SKM-1 treated with dmso at 0.1 percent for 144 hours (cell line): ENCODE measurements around the gene NDUFAF8.
A peak's percentile ranks its signal among the peaks of the same experiment; 100 is the strongest.
"Not testable (repeated sequence)": the region's sequence is repeated elsewhere in the genome, so short reads cannot be mapped to it uniquely, and the experiment has no call there.

Experiments
- DNase-seq: peaks from one replicate; lab custom pipeline; 2025; ENCODE audit not compliant: unreplicated experiment; lab: John Stamatoyannopoulos, UW

The NDUFAF8 gene

GRCh38 chr17:81222906-81223761 lies 16.0 kb upstream of the NDUFAF8 start, which contains the start of gene CEP131:
CEP131 (minus strand) TSS chr17:81222965; CDS start chr17:81220056, 2,909 bp downstream.
- peak; percentile 97 for DNase-seq

DNA sequence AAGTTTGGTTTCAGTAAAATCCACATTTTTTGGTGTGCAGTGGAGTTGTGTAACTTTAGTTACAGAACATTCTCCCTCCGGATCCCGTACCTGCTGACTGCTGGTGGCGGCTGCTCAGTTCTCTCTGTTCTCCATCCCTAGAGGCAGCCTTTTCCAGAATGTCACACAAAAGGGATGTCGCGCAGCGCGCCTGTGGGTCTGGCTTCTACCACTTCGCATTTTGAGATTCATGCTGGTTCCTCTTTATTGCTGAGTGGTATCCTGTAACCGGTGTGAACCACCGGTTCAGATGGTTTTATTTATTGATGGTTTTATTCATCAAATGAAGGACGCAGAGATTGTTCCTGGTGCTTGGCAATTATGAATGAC lies 15.4 kb upstream of the NDUFAF8 start:
- DNase-seq = peak; percentile 35

- DNase-seq = not testable (repeated sequence)
Measured at GRCh38 chr17:81227630-81228029, 11.5 kb upstream of the NDUFAF8 start.

DNA sequence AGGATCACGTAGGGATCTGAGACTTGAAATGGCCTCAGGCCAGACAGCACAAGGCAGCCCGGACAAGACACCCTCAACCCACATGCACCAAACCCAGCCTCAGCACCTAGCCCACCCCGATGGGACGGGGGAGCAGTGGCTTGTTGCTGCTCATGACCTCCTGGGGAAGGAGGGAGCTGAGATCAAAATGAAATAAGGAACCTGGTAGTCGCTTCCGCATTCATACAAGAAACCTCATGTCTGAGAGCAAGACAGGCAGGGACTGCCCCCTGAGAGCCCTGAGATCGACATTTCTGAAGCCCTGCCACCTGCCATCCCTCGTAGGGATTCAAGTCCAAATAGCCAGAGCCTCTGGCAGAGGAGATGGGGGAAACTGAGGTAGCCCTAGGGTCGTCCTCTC lies 10.7 kb upstream of the NDUFAF8 start:
- DNase-seq = peak; percentile 25

GRCh38 chr17:81228834-81229665 lies 10.1 kb upstream of the NDUFAF8 start:
- no peak for DNase-seq

DNA sequence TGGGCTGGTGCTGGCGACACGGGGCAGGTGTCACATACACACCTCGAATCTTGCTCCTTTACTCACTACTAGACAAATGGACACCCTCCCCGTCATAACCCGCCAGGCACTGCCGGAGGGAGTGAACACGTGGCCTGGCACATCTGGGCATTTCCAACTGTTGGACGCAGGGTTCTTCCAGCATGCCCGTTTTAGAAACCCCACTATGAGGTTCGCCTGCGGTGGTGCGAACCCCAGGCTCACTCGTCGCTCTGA lies 9.5 kb upstream of the NDUFAF8 start:
- no peak for DNase-seq

DNA sequence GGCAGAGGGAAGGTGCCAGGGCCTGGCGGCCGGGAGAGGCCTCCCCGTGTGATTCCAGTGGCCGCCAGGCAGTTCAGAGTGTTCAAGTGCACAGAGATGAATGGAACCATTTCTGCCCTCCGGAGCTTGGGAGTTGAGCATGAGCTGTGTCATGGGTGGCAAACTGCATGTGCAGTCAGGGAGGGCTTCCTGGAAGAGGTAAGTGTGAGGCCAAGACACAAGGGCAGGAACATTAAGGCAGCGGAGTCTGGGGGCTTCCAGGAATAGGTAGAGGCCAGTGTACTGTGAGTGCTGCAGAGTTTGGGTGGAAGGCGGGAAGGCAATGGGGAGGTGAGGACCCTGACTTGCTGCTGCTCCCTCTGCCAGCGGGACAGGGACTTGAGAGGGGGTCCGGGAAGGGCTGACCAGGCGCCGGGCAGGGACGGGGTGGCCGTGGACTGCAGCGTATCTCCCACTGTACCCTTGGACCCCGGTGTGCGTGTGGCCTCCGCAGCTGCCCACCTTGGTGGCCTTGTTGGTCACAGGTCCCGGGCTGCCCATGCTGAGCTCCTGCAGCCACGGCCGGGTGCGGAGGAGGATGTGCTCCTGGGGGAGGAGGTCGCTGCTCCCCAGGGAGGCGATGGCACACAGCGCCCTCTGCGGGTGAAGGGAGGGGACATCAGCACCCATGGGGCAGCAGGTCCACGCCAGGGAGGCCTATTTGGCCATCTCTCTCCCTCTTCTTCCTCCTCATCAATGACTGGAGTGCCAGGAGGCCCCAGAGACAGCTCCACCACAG lies 8.9 kb upstream of the NDUFAF8 start:
- no peak for DNase-seq

- no peak for DNase-seq
Measured at GRCh38 chr17:81231121-81231645, 7.9 kb upstream of the NDUFAF8 start.

DNA sequence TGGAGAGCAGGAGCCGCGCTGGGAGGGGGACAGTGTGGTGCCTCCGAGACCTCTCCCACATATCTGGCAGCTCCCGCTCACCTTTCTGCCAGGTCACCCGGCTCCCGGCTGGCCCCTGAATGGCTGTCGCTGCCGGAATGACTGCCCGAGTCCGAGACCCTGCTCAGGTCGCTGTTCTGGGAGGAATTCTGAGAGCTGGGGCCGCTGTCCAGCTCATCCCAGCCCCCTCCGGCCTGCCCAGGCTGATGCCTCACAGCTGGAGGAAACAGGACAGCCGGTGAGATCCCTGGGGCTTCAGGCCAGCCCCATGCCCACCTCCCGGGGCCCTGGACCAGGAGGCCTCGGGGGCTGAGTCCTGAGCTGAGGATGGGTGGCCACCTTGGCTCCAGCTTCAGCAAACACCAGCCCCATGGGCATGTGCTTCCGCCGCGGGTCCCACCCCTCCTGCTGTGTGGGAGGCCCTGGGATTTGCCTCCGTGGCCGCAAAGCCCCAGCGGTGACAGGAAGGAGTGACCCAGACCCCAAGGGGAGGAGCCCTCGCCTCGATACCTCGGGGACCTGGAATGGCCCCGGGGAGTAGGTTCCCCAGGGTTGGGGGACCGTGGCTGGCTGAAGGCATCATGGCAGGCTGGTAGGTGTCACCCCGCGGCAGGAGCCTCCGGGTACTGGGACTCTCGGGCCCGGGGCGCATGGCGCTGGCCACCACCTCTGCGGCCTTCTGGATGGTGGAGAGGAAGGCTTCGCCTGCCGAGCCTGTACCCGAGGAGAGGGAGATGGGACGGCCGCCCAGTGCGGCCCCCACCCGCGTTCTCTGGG lies 7.1 kb upstream of the NDUFAF8 start:
- DNase-seq = no peak

DNA sequence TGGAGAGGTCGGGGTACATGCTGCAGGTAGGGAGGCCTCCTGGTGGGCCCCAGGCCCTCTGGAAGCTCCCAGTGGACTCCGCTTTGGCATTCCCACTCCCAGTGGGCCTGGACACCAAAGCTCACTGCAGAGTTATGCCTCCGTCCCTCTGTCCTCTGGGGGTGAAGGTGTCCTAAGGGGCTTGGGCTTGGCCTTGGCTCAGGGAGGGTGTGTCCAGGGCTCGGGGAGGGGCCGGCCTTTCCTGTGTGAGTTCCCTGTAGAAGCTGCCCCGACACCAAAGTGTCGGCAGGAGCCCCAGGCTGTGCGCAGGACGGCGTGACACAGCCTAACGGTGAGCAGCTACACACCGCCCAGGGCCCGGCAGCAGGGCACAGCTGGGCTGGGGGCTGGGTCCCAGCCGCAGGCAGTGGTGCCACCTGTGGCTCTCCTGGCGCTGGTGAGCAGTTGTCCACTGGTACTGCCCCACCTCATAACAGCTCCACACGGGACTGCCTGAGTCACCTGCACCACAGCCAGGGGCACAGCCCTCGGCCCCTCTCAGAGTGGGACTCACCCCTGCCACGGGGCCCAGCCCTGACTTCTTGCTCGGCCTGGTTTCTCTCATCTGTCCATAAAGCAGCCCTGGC lies 6.4 kb upstream of the NDUFAF8 start:
- DNase-seq = no peak

DNA sequence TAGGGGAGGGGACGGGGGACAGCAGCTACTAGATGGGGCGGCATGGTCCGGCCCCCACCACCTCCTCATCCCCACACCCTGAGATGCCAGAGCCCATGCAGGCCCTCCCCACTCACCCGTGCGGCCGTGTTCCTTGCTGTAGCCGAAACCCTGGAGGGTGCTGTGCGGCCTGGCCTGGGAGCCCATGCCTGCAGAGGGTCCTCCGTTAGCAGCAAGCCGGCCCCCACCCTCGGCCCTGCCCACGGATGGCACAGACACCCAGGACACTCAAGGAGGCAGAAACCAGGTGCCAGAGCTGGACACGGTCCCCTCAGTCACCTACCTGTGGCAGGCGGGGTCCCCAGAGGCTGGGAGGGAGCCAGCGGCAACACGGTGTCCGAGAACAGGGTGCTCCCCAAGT lies 5.8 kb upstream of the NDUFAF8 start:
- DNase-seq = no peak

- DNase-seq = no peak
Measured at GRCh38 chr17:81233811-81234505, 5.2 kb upstream of the NDUFAF8 start.

DNA sequence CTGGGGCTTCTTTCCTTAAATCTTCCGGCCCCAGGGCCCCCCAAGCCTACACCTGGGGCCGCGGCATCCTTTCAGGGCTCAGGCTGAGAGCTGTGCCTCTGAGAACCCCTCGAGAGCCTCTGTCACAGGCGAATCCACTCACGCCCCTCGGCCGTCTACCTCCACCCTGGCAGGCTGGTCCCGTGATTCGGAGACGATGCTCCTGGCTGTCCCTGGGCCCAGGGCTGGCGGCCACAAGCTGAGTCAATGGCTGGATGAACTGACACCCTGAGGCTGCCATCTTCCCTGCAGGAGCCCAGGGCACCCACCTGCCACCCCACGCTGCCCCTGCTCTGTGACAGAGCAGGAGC lies 4.6 kb upstream of the NDUFAF8 start:
- no peak for DNase-seq

DNA sequence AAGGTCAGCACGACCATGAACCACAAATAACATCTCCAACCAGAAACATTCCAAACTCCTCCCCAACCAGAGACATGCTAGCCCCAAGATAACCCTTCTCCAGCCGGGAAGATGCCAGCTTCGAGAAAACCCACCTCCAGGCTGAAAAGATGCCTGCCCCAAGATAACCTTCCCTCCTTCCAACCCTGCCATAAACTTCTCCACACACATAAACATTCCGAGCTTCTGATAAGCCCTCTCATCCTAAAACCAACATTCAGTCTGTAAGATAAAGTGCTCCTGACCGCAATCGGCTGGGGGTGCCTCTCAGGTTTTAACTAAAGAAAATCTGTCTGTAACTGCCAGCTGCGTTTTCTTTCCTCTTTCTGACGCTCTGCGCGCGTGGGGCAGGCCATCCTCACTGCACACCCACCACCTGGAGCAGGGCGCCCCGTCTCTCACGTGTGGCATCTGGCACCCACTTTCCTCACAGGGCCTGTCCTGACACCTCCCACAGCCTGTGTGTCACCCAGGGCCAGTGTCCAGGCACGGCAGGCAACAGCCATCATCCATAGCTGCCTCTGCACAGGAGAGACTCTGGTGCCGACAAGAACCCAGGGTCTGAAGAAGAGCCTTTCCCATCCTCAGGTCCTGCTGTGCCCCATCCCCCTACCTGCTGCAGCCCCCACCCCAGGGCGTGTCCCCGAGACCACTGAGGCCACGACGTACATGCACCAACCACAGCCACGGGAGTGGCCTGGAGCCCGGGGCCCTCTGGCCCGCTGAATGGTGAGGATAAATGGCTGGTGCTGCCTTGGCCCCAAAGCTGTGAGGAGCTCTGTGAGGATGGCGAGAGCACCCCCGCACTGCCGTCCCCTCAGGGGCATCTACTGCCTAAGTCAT lies 3.9 kb upstream of the NDUFAF8 start:
- DNase-seq = no peak

GRCh38 chr17:81235822-81236740 lies 3.0 kb upstream of the NDUFAF8 start:
- DNase-seq = no peak

DNA sequence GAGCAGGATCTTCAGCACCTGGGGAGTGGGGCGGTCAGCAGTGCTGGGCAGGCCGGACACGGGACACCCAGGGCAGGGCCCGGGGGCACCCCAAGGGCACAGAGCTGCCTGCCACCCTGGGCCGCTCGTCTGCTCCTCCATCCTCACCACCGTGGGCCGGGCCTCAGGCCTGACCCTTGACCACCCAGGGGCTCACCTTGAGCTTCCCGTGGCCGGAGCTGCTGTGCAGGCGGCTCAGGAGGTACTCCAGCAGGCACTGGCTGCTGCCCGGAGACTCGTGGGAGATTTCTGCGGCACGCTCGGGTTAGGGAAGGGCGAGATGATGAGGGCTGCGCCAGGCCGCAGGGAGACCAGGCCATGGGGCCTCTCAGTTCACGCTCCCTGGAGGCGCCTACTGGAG lies 2.3 kb upstream of the NDUFAF8 start:
- DNase-seq = no peak
